A549 treated with dexamethasone at 1 μM for 4 hours (cell line): Measurements from ENCODE around the gene CALML4. TPM values are rescaled to one million over a fixed set of nuclear protein-coding genes. Genes with fewer than 3 reads are reported as not detected.

Experiments used
- total RNA-seq: library from RNA; stranded (reverse); fragments of 200-300 nt; extraction: Qiagen RNA extraction; gene quantifications from 5 replicates; pipeline ENCODE4 v1.2.3, GENCODE V29; 2022

CALML4 gene
- total RNA-seq = 5.9 to 9.6 TPM (median 8.6 TPM) in 5 replicates

GRCh38 chr15:68204776-68205557 lies at the start of gene CALML4:
Gene CALML4, minus strand, starts transcription at chr15:68205332. Its CDS starts 85 bp downstream, at chr15:68205247.

DNA sequence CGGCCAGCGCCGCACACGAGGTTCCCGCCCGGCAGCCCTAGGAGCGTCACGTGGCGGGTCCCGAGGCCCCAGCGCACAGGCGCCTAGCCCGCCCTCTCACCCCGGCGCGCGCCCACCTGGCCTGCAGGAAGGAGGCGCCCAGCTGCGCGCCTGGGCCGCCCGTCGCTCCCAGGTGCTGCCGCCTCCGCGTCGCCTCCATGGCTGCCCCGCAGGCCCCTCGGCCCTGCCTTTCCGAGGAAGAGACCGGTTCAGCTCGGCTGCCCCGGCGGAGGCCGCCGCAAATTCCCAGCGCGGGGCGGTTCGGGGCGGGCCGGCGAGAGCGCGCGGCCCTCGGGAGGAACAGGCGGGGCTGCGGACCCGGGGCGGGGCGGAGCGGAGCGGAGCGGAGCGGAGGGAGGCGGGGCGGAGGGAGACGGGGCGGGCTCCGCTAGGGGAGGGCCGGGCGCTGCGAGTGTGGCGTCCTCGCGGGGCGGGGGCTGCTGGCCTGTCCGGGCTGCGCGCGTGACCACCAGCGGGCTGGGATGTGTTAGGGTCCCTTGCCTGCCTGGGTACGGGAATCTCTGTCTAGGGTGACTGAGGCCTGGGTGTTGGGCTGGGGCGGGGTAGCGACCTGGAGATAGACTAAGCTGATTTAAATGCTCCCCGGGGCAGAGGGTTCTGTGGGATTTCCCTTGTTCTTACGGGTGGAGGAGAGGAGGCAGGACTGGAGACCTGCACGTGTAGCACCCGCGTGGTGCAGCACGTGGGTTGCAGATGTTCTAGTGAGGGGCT lies 24.4 kb upstream of the CALML4 start, which contains the start of gene CLN6:
CLN6 (minus strand) TSS at position 343 of the 771 bp plus-strand sequence; CDS start at position 199, 144 bp downstream.

Other genes with a start within 250 kb of the CALML4 start
- gene PIAS1, start 151.0 kb downstream of the CALML4 start, total RNA-seq = 20.2 to 30.3 TPM (median 27.2 TPM) in 5 replicates
- gene CLN6, start 24.4 kb upstream of the CALML4 start, total RNA-seq = 58.1 to 86.4 TPM (median 80.3 TPM) in 5 replicates
- gene FEM1B, start 72.4 kb upstream of the CALML4 start, total RNA-seq = 18.3 to 35.1 TPM (median 27.3 TPM) in 5 replicates
- 2.8 to 8.3 TPM (median 5.2 TPM) in 5 replicates for gene ITGA11, start 226.8 kb upstream of the CALML4 start, total RNA-seq